ENCODE measurements around the gene TMPRSS5.

Gene TMPRSS5

DNA sequence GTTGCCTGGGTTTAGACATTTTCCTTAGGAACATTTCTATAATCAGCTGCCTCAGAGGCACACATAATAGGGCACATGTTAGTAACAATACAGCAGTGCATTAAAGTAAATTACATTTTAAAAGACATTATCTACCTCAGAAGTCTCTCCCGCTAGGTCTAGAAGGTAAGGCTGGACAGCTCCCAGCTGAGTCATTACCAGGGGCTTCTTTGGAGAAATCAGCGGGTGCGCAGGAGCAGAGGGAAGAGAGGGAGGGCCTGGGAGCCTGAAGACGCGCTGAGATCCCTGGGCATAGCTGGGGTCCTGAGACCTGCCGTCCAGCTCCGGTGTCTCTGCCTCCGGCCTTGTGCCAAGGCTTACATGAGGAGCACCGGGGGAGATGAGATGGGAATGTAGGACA lies 67.7 kb downstream of the TMPRSS5 start:
- no peaks in the 10 kb centered on the region for H3K27me3 ChIP-seq (ENCODE audit: insufficient read depth, poor library complexity, severe bottlenecking)
- no peak for DNase-seq (ENCODE audit: low read depth in 1 of 2, low spot score in 1 of 2)
- TF ChIP-seq SPI1 (IDR thresholded peaks at IDR 0.05; ENCODE audit: borderline replicate concordance, low read depth), result no peak
- peak; percentile 52 for TF ChIP-seq REST (IDR thresholded peaks at IDR 0.05; ENCODE audit: insufficient replicate concordance, low read depth)
- H3K4me3 ChIP-seq (replicated peaks; ENCODE audit: insufficient read depth, low read length), result no peak overlapping the region
- H3K27ac ChIP-seq (replicated peaks), result no peak overlapping the region

DNA sequence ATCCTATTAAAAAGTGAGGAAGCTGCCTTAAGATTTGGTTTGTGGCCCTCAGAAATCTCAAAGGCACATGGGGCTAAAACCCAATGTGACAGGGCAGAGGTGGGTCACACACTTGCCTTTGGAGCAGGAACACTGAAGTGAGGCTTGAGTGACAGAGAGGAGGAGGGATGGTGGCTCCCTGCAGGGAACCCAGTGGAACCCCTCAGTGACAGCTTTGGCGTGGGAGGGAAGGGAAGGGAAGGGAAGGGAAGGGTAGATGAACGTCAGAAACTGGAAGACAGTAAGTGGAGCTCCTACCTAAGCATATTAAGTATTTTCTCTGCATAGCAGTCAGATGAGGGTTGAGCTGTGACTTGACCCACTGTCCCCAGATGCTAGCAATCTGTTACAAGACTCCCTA lies 68.5 kb downstream of the TMPRSS5 start:
- Histone ChIP-seq H3K4me3 (replicated peaks; ENCODE audit: insufficient read depth, low read length) (no peak overlapping the region), H3K27ac (replicated peaks) (no peak overlapping the region), H3K27me3 (ENCODE audit: insufficient read depth, poor library complexity, severe bottlenecking) (no peaks in the 10 kb centered on the region)
- TF ChIP-seq, protein P1, sequence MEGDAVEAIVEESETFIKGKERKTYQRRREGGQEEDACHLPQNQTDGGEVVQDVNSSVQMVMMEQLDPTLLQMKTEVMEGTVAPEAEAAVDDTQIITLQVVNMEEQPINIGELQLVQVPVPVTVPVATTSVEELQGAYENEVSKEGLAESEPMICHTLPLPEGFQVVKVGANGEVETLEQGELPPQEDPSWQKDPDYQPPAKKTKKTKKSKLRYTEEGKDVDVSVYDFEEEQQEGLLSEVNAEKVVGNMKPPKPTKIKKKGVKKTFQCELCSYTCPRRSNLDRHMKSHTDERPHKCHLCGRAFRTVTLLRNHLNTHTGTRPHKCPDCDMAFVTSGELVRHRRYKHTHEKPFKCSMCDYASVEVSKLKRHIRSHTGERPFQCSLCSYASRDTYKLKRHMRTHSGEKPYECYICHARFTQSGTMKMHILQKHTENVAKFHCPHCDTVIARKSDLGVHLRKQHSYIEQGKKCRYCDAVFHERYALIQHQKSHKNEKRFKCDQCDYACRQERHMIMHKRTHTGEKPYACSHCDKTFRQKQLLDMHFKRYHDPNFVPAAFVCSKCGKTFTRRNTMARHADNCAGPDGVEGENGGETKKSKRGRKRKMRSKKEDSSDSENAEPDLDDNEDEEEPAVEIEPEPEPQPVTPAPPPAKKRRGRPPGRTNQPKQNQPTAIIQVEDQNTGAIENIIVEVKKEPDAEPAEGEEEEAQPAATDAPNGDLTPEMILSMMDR (IDR thresholded peaks at IDR 0.05; ENCODE audit: insufficient read depth, low read length), result no peak
- TF ChIP-seq POLR2AphosphoS5 (IDR thresholded peaks at IDR 0.05; ENCODE audit: low read depth) (no peak), GABPA (IDR thresholded peaks at IDR 0.05; ENCODE audit: low read depth) (no peak), SPI1 (IDR thresholded peaks at IDR 0.05; ENCODE audit: borderline replicate concordance, low read depth) (no peak), REST (IDR thresholded peaks at IDR 0.05; ENCODE audit: insufficient replicate concordance, low read depth) (no peak)
- DNase-seq (ENCODE audit: low read depth in 1 of 2, low spot score in 1 of 2), result no peak
